Endometrial microvascular endothelial cells (primary cell): ENCODE measurements around the gene PRKCA. TPM values are rescaled to one million over a fixed set of nuclear protein-coding genes. Genes with fewer than 3 reads are reported as not detected.

ENCODE experiments used
- in situ Hi-C: cut with HindIII; loops from 2 replicates; pipeline ENCODE4 v1.10.0; 2017; ENCODE audit warnings: low sequenced_read_pairs, low pct_unique_long_range_greater_than_20kb; ENCODE audit errors: inconsistent ontology term
- total RNA-seq: library from RNA; depleted of rRNA; stranded (reverse); fragments of >200 nt; gene quantifications from one replicate; pipeline ENCODE4 v1.2.3, GENCODE V29; 2015; ENCODE audit errors: inconsistent ontology term

The PRKCA gene
- total RNA-seq, 1 donor from 2014 or later: 21.7 TPM

- in situ Hi-C loops: no loop called here
Measured at GRCh38 chr17:66422186-66422585, 119.8 kb downstream of the PRKCA start.

- in situ Hi-C loops: no loop called here
Measured at GRCh38 chr17:66423056-66423955, 120.9 kb downstream of the PRKCA start.

- in situ Hi-C loops: no loop called here
Measured at GRCh38 chr17:66425756-66426396, 123.5 kb downstream of the PRKCA start.

GRCh38 chr17:66426397-66427033 is 124.1 kb downstream of the PRKCA start:
- in situ Hi-C loops: no loop called here

GRCh38 chr17:66427134-66427533 is 124.7 kb downstream of the PRKCA start:
- in situ Hi-C loops: no loop called here

GRCh38 chr17:66429680-66430079 is 127.3 kb downstream of the PRKCA start:
- in situ Hi-C loops: no loop called here

- in situ Hi-C loops: no loop called here
Measured at GRCh38 chr17:66430846-66431795, 128.7 kb downstream of the PRKCA start.

- in situ Hi-C loops: no loop called here
Measured at GRCh38 chr17:66431910-66432309, 129.5 kb downstream of the PRKCA start.

GRCh38 chr17:66432411-66432957 is 130.1 kb downstream of the PRKCA start:
- in situ Hi-C loops: no loop called here

GRCh38 chr17:66432996-66433551 is 130.7 kb downstream of the PRKCA start:
- in situ Hi-C loops: no loop called here

- in situ Hi-C loops: no loop called here
Measured at GRCh38 chr17:66435182-66435581, 132.8 kb downstream of the PRKCA start.

GRCh38 chr17:66436631-66437030 is 134.2 kb downstream of the PRKCA start:
- in situ Hi-C loops: no loop called here

GRCh38 chr17:66437476-66438026 is 135.1 kb downstream of the PRKCA start:
- in situ Hi-C loops: no loop called here

GRCh38 chr17:66438101-66438500 is 135.7 kb downstream of the PRKCA start:
- in situ Hi-C loops: no loop called here

GRCh38 chr17:66441101-66441661 is 138.8 kb downstream of the PRKCA start:
- in situ Hi-C loops: no loop called here

- in situ Hi-C loops: no loop called here
Measured at GRCh38 chr17:66443166-66443565, 140.8 kb downstream of the PRKCA start.

GRCh38 chr17:66443606-66444005 is 141.2 kb downstream of the PRKCA start:
- in situ Hi-C loops: no loop called here

- in situ Hi-C loops: no loop called here
Measured at GRCh38 chr17:66444031-66444430, 141.6 kb downstream of the PRKCA start.
